CD4-positive, alpha-beta memory T cell (primary cell): Measurements from ENCODE around the gene ATF5. TPM values are rescaled to one million over a fixed set of nuclear protein-coding genes. Genes with fewer than 3 reads are reported as not detected.
A peak's percentile ranks its signal among the peaks of the same experiment; 100 is the strongest.

Experiments
- CTCF ChIA-PET: fragments of 350-600 bp; sonication (Branson Sonifier 250); formaldehyde crosslinking; loops from one replicate; lab custom pipeline; 2021; ENCODE audit warnings: inconsistent platforms; ENCODE audit not compliant: partially characterized antibody; lab: Charles Lee
- POLR2A ChIA-PET: fragments of 350-600 bp; sonication (Branson Sonifier 250); formaldehyde crosslinking; loops from one replicate; lab custom pipeline; 2021; ENCODE audit not compliant: partially characterized antibody; lab: Charles Lee
- DNase-seq, 5 donors: peaks; one replicate each; pipeline versions ENCODE4 v3.0.0 to v3.0.0-alpha.2; 2020 to 2022; ENCODE audit warnings: mixed read lengths in 1 of 5
- H3K27ac ChIP-seq: one replicate; pipeline ENCODE4 v1.7.0; 2013; ENCODE audit warnings: low read depth, low read length
- H3K27me3 ChIP-seq: 2 replicates; pipeline ENCODE4 v1.7.0; 2013; ENCODE audit warnings: mild to moderate bottlenecking, low read length, moderate library complexity; ENCODE audit not compliant: insufficient read depth
- H3K36me3 ChIP-seq: 2 replicates; pipeline ENCODE4 v1.7.0; 2013; ENCODE audit warnings: mild to moderate bottlenecking, low read length, moderate library complexity; ENCODE audit not compliant: insufficient read depth
- H3K4me1 ChIP-seq: 2 replicates; pipeline ENCODE4 v1.7.0; 2013; ENCODE audit warnings: mild to moderate bottlenecking, low read length, moderate library complexity; ENCODE audit not compliant: insufficient read depth
- H3K4me3 ChIP-seq, 2 donors: one replicate each; pipeline ENCODE4 v1.7.0; 2013; ENCODE audit warnings: low read length in 2 of 2, mild to moderate bottlenecking in 1 of 2
- H3K9me3 ChIP-seq, 2 donors: one replicate each; pipeline ENCODE4 v1.7.0; 2013; ENCODE audit warnings: low read length in 2 of 2, control low read depth in 1 of 2; ENCODE audit not compliant: control insufficient read depth in 1 of 2
- H3K27ac Mint-ChIP-seq, 7 donors: one replicate each; pipeline ENCODE4 v1.8.0; 2020 to 2021; ENCODE audit warnings: mixed read lengths in 7 of 7, mild to moderate bottlenecking in 6 of 7, inconsistent platforms in 3 of 7, moderate library complexity in 3 of 7
- H3K27me3 Mint-ChIP-seq, 2 donors: one replicate each; pipeline ENCODE4 v1.8.0; 2020 to 2021; ENCODE audit warnings: mixed read lengths in 2 of 2
- H3K36me3 Mint-ChIP-seq, 2 donors: one replicate each; pipeline ENCODE4 v1.8.0; 2020 to 2021; ENCODE audit warnings: mixed read lengths in 2 of 2, inconsistent platforms in 1 of 2, mild to moderate bottlenecking in 1 of 2
- H3K4me1 Mint-ChIP-seq, 4 donors: one replicate each; pipeline ENCODE4 v1.8.0; 2020 to 2021; ENCODE audit warnings: mixed read lengths in 4 of 4, mild to moderate bottlenecking in 1 of 4
- H3K4me3 Mint-ChIP-seq, 8 donors: one replicate each; pipeline ENCODE4 v1.8.0; 2020 to 2021; ENCODE audit warnings: mixed read lengths in 8 of 8, mild to moderate bottlenecking in 7 of 8, moderate library complexity in 6 of 8, inconsistent platforms in 3 of 8
- H3K9me3 Mint-ChIP-seq, 8 donors: one replicate each; pipeline ENCODE4 v1.8.0; 2020 to 2021; ENCODE audit warnings: mixed read lengths in 8 of 8, mild to moderate bottlenecking in 5 of 8, inconsistent platforms in 3 of 8, moderate library complexity in 1 of 8
- intact Hi-C: fragments of 100-400 bp; cut with micrococcal nuclease; formaldehyde crosslinking; loops from one replicate; pipeline ENCODE4 v1.15.1; 2023
- polyA plus RNA-seq, 2 donors: library from polyadenylated mRNA; unstranded; fragments of 300-500 nt; fragmentation: Illumina TruSeq; gene quantifications; one replicate each; pipeline ENCODE4 v1.2.3, GENCODE V29; 2021
- total RNA-seq, 2 experiments: library from RNA; stranded (reverse); gene quantifications; one replicate each; pipeline ENCODE4 v1.2.3, GENCODE V29; 2021

The ATF5 gene
- total and polyA plus RNA-seq, 4 experiments from 2014 or later: 1.8 to 8.3 (median 5.1) TPM

- no peaks in the 10 kb centered on the region for H3K27me3 ChIP-seq
- H3K4me3 ChIP-seq: no peak overlapping the region
- DNase-seq: no peak
- no peaks in the 10 kb centered on the region for H3K9me3 Mint-ChIP-seq
- POLR2A ChIA-PET: interaction anchor here (1.2 to 1.6 kb wide), 2 partner anchors 11 to 16 kb away, joined by 3 to 6 read pairs; partner anchors contain the start of gene IL4I1
- no peak overlapping the region for H3K27ac ChIP-seq
- peaks cover 31% of the 10 kb centered on the region for H3K36me3 ChIP-seq
- no peaks in the 10 kb centered on the region for H3K27me3 Mint-ChIP-seq
- H3K9me3 ChIP-seq: no peaks in the 10 kb centered on the region
- H3K27ac Mint-ChIP-seq: peak overlapping the region in 4 of 7 donors; percentile 30 to 75 (median 52)
- H3K4me1 Mint-ChIP-seq: peaks cover 18 to 59% (median 34%) of the 10 kb centered on the region in 4 donors
- H3K36me3 Mint-ChIP-seq: peaks cover 35 to 63% of the 10 kb centered on the region in 2 donors
- intact Hi-C loops: no loop called here
- CTCF ChIA-PET: interaction anchor here (1.9 kb wide), 1 partner anchor 23 kb away, joined by 4 read pairs; no protein-coding TSS in a partner anchor
- H3K4me3 Mint-ChIP-seq: no peak overlapping the region
- peaks cover 20% of the 10 kb centered on the region for H3K4me1 ChIP-seq
Measured at GRCh38 chr19:49912965-49913685, 15.9 kb upstream of the ATF5 start.

GRCh38 chr19:49913720-49914119, 15.3 kb upstream of the ATF5 start:
- H3K9me3 ChIP-seq: no peaks in the 10 kb centered on the region
- DNase-seq: no peak
- Mint-ChIP-seq H3K4me1 (peaks cover 16 to 59% (median 36%) of the 10 kb centered on the region in 4 donors), H3K9me3 (no peaks in the 10 kb centered on the region), H3K36me3 (peaks cover 40 to 62% of the 10 kb centered on the region in 2 donors), H3K4me3 (no peak overlapping the region), H3K27ac (peak overlapping the region in 5 of 7 donors; percentile 15 to 63 (median 31)), H3K27me3 (no peaks in the 10 kb centered on the region)
- intact Hi-C loops: no loop called here
- ChIA-PET POLR2A (interaction anchor here (0.8 to 1.2 kb wide), 2 partner anchors 11 to 44 kb away, joined by 3 read pairs; no protein-coding TSS in a partner anchor), CTCF (interaction anchor here (1.9 kb wide), 1 partner anchor 23 kb away, joined by 4 read pairs; no protein-coding TSS in a partner anchor)
- no peak overlapping the region for H3K4me3 ChIP-seq
- H3K27me3 ChIP-seq: no peaks in the 10 kb centered on the region
- H3K27ac ChIP-seq: no peak overlapping the region
- H3K36me3 ChIP-seq: peaks cover 30% of the 10 kb centered on the region
- peaks cover 20% of the 10 kb centered on the region for H3K4me1 ChIP-seq

- H3K27ac ChIP-seq: no peak overlapping the region
- H3K36me3 ChIP-seq: peaks cover 30% of the 10 kb centered on the region
- no peaks in the 10 kb centered on the region for H3K9me3 ChIP-seq
- H3K4me3 ChIP-seq: no peak overlapping the region
- H3K4me1 Mint-ChIP-seq: peaks cover 18 to 64% (median 35%) of the 10 kb centered on the region in 4 donors
- no peaks in the 10 kb centered on the region for H3K9me3 Mint-ChIP-seq
- ChIA-PET POLR2A (no interaction called here), CTCF (no interaction called here)
- H3K27me3 Mint-ChIP-seq: no peaks in the 10 kb centered on the region
- H3K4me3 Mint-ChIP-seq: no peak overlapping the region
- no peaks in the 10 kb centered on the region for H3K27me3 ChIP-seq
- DNase-seq: no peak
- H3K27ac Mint-ChIP-seq: peak overlapping the region; percentile 6 to 88 (median 71)
- peaks cover 40 to 62% of the 10 kb centered on the region in 2 donors for H3K36me3 Mint-ChIP-seq
- peaks cover 20% of the 10 kb centered on the region for H3K4me1 ChIP-seq
- intact Hi-C loops: no loop called here
Measured at GRCh38 chr19:49915271-49915670, 13.7 kb upstream of the ATF5 start.

GRCh38 chr19:49916839-49917733, 11.9 kb upstream of the ATF5 start:
- H3K27me3 Mint-ChIP-seq: no peaks in the 10 kb centered on the region
- ChIA-PET POLR2A (interaction anchor here (1.1 to 3.6 kb wide), 2 partner anchors 12 to 20 kb away, joined by 3 to 14 read pairs; partner anchors contain the start of genes ATF5, IL4I1 and NUP62), CTCF (no interaction called here)
- Histone ChIP-seq H3K9me3 (no peaks in the 10 kb centered on the region), H3K27me3 (no peaks in the 10 kb centered on the region), H3K36me3 (peaks cover 34% of the 10 kb centered on the region), H3K4me1 (peaks cover 6% of the 10 kb centered on the region), H3K4me3 (no peak overlapping the region), H3K27ac (no peak overlapping the region)
- H3K27ac Mint-ChIP-seq: peak overlapping the region in 4 of 7 donors; percentile 24 to 76 (median 34)
- no peaks in the 10 kb centered on the region for H3K9me3 Mint-ChIP-seq
- H3K4me1 Mint-ChIP-seq: peaks cover 12 to 65% (median 36%) of the 10 kb centered on the region in 4 donors
- peaks cover 41 to 67% of the 10 kb centered on the region in 2 donors for H3K36me3 Mint-ChIP-seq
- no peak overlapping the region for H3K4me3 Mint-ChIP-seq
- no peak for DNase-seq
- intact Hi-C loops: no loop called here

- Mint-ChIP-seq H3K27me3 (no peaks in the 10 kb centered on the region), H3K36me3 (peaks cover 36 to 64% of the 10 kb centered on the region in 2 donors), H3K4me1 (peaks cover 13 to 64% (median 36%) of the 10 kb centered on the region in 4 donors), H3K9me3 (no peaks in the 10 kb centered on the region), H3K4me3 (no peak overlapping the region), H3K27ac (peak overlapping the region in 2 of 7 donors; percentile 12 to 19)
- H3K4me3 ChIP-seq: no peak overlapping the region
- POLR2A ChIA-PET: interaction anchor here (1.1 to 3.6 kb wide), 2 partner anchors 11 to 21 kb away, joined by 3 to 14 read pairs; partner anchors contain the start of genes ATF5, IL4I1 and NUP62
- no peak for DNase-seq
- CTCF ChIA-PET: no interaction called here
- H3K27me3 ChIP-seq: no peaks in the 10 kb centered on the region
- intact Hi-C loops: no loop called here
- peaks cover 6% of the 10 kb centered on the region for H3K4me1 ChIP-seq
- H3K9me3 ChIP-seq: no peaks in the 10 kb centered on the region
- no peak overlapping the region for H3K27ac ChIP-seq
- H3K36me3 ChIP-seq: peaks cover 34% of the 10 kb centered on the region
Measured at GRCh38 chr19:49918089-49918488, 10.9 kb upstream of the ATF5 start.

- H3K36me3 Mint-ChIP-seq: peaks cover 26 to 50% of the 10 kb centered on the region in 2 donors
Measured at GRCh38 chr19:49920624-49921363, 8.2 kb upstream of the ATF5 start.

More at GRCh38 chr19:49920624-49921363, 8.2 kb upstream of the ATF5 start:
- Histone ChIP-seq H3K27ac (no peak overlapping the region), H3K4me1 (peaks cover 14% of the 10 kb centered on the region), H3K4me3 (no peak overlapping the region), H3K27me3 (no peaks in the 10 kb centered on the region), H3K36me3 (peaks cover 36% of the 10 kb centered on the region), H3K9me3 (no peaks in the 10 kb centered on the region)
- Mint-ChIP-seq H3K27ac (peak overlapping the region in 6 of 7 donors; percentile 37 to 92 (median 68)), H3K9me3 (no peaks in the 10 kb centered on the region), H3K27me3 (no peaks in the 10 kb centered on the region), H3K4me3 (no peak overlapping the region), H3K4me1 (peaks cover 16 to 62% (median 30%) of the 10 kb centered on the region in 4 donors)
- ChIA-PET CTCF (no interaction called here), POLR2A (interaction anchor here (3.6 kb wide), 1 partner anchor 8 kb away, joined by 14 read pairs; the partner anchor contains the start of genes ATF5 and NUP62)
- DNase-seq: no peak
- intact Hi-C loops: no loop called here
